ENCODE measurements around the gene VWA5B1. TPM values are rescaled to one million over a fixed set of nuclear protein-coding genes. Genes with fewer than 3 reads are reported as not detected.
A peak's percentile ranks its signal among the peaks of the same experiment; 100 is the strongest.

The VWA5B1 gene
- total and polyA plus RNA-seq, 2 of the 4 experiments (the other 2 are of a cell fraction), result not detected

GRCh38 chr1:20325844-20326420 is 35.3 kb downstream of the VWA5B1 start:
- Histone ChIP-seq H3K4me3 (ENCODE audit: insufficient read depth, low read depth, low read length) (no peak overlapping the region), H2BK5ac (ENCODE audit: low read depth, low read length, poor library complexity, severe bottlenecking) (no peak overlapping the region)
- in situ Hi-C loops (cut with MboI; ENCODE audit: low sequenced_read_pairs), result no loop called here

More at GRCh38 chr1:20325844-20326420, 35.3 kb downstream of the VWA5B1 start:
- H2BK15ac ChIP-seq (ENCODE audit: low read depth, low read length), result no peak overlapping the region
- TF ChIP-seq RCOR1 (IDR thresholded peaks at IDR 0.05; ENCODE audit: insufficient replicate concordance, low read length) (no peak), RFX5 (IDR thresholded peaks at IDR 0.05; ENCODE audit: low read depth, low read length) (no peak), MAFK (IDR thresholded peaks at IDR 0.05; ENCODE audit: low read depth, low read length) (peak; percentile 41; the same call in 1 of the 2 replicates)
- H3K4me2 ChIP-seq (ENCODE audit: low read depth, low read length), result no peak overlapping the region; the same call in 1 of the 2 replicates
- no TSS peak for BruUV-seq (replicated peaks)
- intact Hi-C loops (cut with micrococcal nuclease) (no loop called here), dilution Hi-C loops (cut with HindIII; ENCODE audit: low sequenced_read_pairs, unreplicated experiment) (no loop called here)
- no peaks in the 10 kb centered on the region for H4K20me1 ChIP-seq (ENCODE audit: insufficient read depth, low read length)
- H3K4me1 ChIP-seq (ENCODE audit: control insufficient read depth, insufficient read depth, low read length), result peaks cover 9% of the 10 kb centered on the region; the same call in 1 of the 2 replicates
- POLR2A ChIA-PET (ENCODE audit: unreplicated experiment), result no interaction called here
- H3K36me3 ChIP-seq (ENCODE audit: control insufficient read depth, insufficient read depth, low read length), result no peaks in the 10 kb centered on the region
- H4K5ac ChIP-seq (ENCODE audit: low read depth, low read length), result peak overlapping the region; percentile 1; the same call in 1 of the 2 replicates
- peak overlapping the region; percentile 31; the same call in 1 of the 2 replicates for H4K91ac ChIP-seq (ENCODE audit: insufficient read depth, low read depth, low read length)
- no peak overlapping the region for H2BK20ac ChIP-seq (ENCODE audit: low read depth, low read length)
- no peak overlapping the region for H3K23ac ChIP-seq (ENCODE audit: low read depth, low read length)
- H3K27me3 ChIP-seq (ENCODE audit: control insufficient read depth, insufficient read depth, low read length), result peaks cover 14% of the 10 kb centered on the region
- H2AK9ac ChIP-seq (replicated peaks; ENCODE audit: low read depth, low read length, poor library complexity), result no peak overlapping the region
- H4K8ac ChIP-seq (ENCODE audit: low read depth in 2 of 2, low read length in 2 of 2), result no peak overlapping the region
- WGBS, 2 experiments (ENCODE audit: extremely low coverage in 2 of 2, insufficient read length in 1 of 2), result 0% methylated on average over 1 of the region's 3 CpGs; no CpG with 5 or more reads in 1 of the 2 experiments
- H2BK120ac ChIP-seq (ENCODE audit: low read depth, low read length), result no peak overlapping the region
- no peak overlapping the region for H3K9ac ChIP-seq (ENCODE audit: low read depth, low read length)
- H3K14ac ChIP-seq (replicated peaks; ENCODE audit: low read depth, low read length), result no peak overlapping the region
- H3K56ac ChIP-seq (ENCODE audit: extremely low read depth, insufficient read depth, low read length), result no peak overlapping the region
- no peaks in the 10 kb centered on the region for H3K79me1 ChIP-seq (ENCODE audit: low read depth in 1 of 2, low read length in 2 of 2)
- no peak for ATAC-seq (ENCODE audit: low read depth)
- H3K18ac ChIP-seq (ENCODE audit: low read depth, low read length), result no peak overlapping the region; the same call in 1 of the 2 replicates
- no peak overlapping the region for H3K4ac ChIP-seq (ENCODE audit: low read depth, low read length)
- no peak overlapping the region for H2AK5ac ChIP-seq (ENCODE audit: low read depth, low read length)
- CTCF ChIA-PET, result no interaction called here
- DNase-seq, result peak; percentile 30
- no peaks in the 10 kb centered on the region for H3K9me3 ChIP-seq (ENCODE audit: control insufficient read depth, insufficient read depth, low read length)
- peak overlapping the region; percentile 64; the same call in 1 of the 2 replicates for H3K27ac ChIP-seq (ENCODE audit: insufficient read depth, low read length)
- H3K9me1 ChIP-seq (ENCODE audit: insufficient read depth, low read length), result no peaks in the 10 kb centered on the region
- H2AFZ ChIP-seq (replicated peaks; ENCODE audit: low read length, poor library complexity), result no peak overlapping the region

Measured in IMR-90 (cell line).